Activated CD8-positive, alpha-beta memory T cell treated with anti-CD3 and anti-CD28 coated beads, Interleukin-2, amount 50 U/mL, for 1 hour (primary cell): ENCODE data around the gene UCKL1.

Experiments
- DNase-seq: peaks from one replicate; pipeline ENCODE4 v3.0.0-alpha.2; 2020; ENCODE audit errors: extremely low read depth

The UCKL1 gene

DNA sequence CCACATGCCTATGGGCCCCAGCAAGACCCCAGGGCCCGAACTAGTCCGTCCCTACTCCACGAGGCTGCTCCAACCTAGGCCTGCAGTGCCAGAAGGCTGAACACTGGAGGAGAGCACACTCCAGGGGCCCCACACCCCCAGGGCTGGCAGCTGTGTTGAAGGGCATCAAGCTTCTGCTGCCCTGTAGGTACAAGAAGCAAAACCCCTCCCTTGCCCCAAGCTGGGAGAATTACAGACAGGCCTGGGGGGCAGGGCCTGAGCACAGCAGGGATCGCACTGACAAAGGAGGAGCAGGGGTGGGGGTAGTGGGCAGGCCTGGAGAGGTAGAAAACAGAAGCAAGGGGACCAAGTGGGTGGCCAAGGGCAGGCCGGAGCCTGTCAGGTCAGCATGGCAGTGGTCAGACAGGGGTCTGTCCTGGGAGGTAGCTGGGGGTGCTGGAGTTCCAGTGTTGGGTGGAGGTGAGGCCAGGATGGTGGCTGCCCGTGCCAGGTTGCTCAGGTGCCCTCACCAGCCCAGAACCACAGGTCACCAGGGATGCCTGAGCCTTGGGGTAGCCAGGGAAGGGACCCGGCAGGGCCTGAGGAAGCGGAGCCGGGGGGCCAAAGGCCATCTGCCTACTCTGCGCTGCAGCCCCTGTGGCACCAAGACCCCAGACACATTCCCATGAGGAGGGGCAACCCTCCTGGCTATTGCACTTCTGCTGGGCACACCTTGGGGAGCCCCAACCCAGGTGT lies 2.9 kb upstream of the UCKL1 start:
- no peak for DNase-seq

DNA sequence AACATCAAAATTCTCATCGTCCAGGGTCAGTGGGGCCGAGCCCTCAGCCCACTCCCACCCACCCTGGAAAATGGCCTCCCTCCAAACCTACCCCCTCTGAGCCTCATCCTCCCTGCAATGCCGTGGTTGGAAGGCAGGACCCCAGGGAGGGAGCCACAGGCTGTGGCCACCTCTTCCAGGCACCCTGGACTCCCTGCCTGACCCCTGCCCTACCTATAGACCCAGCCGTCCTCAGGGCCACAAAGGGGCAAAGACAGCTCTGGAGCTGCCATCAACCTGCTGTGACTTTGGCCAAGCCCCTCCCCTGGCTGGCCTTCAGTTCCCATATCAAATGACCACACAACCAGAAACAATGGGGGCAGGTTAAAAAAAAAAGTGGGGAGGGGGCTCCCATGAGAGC lies 2.3 kb upstream of the UCKL1 start:
- no peak for DNase-seq

DNA sequence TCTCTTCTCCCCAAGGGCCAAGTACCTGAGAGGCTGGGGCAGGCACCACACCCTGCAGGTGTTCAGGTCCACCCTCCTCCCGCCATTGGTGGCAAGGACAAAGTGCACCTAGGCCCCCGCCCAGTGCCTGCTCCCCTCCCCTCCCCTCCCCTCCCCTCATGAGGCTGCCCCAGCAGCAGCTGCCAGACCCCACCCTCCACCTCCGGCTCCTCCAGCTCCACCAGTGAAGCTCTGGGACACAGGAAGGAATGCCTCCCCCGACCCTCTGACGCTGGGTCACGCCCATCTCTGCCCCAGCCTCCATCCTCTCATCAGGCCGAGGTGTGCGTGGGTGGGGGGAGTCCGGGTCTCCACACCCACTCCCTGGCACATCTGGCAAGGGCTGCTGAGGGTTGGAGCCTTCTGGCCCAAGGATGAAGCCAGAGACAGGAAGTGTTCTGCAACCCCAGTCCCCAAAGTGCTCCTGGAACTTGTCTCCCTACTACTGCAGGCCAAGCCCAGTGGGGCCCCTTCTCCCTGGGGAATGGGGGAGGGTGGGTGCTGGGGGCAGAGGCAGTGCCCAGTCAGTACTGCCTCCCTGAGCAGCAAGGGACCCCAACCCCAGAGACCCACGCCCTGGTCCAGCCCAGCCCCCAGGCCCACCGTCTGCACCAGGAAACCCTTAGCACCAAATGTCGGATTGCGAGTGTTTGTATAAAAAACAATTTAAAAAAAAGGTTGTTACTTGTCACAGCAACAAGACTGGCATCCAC lies 1.6 kb upstream of the UCKL1 start:
- DNase-seq = no peak

DNA sequence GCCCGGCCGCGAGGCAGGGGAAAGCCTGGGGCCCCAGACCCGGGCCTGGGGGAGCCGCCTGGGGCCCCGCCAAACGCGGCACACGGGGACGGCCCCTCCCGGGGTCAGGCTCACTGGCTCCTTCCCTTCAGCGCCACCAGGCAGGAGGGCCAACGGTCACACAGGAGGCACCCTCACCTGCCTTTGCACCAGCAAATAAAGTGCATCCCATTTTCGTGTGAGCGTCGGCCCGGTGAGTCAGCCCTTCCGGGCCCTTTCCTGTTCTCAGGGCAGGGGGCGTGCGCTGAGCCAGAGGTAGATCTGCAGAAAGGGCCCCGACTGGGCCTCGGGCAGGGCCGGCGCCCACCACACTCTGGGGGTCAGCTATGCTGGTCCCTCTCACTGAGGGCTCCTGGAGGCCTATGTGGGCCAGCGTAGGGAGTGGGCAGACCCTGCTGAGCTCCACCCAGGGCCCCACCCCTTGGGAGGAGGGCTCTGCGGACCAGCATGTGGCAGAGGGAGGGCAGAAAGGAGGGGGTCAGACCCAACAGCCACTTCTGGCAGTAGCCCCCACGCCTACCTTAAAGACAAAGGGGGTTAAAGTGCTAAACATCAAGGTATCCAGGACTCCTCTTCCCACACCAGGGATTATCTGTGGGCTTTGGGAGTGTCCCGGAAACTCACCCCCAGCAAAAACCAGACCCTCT lies 931 bp upstream of the UCKL1 start:
- no peak for DNase-seq

GRCh38 chr20:63956664-63957003 lies 418 bp upstream of the UCKL1 start:
- no peak for DNase-seq

- DNase-seq = no peak
Measured at GRCh38 chr20:63955281-63955826, 862 bp downstream of the UCKL1 start.

- DNase-seq = no peak
Measured at GRCh38 chr20:63953764-63954429, 2.3 kb downstream of the UCKL1 start.

DNA sequence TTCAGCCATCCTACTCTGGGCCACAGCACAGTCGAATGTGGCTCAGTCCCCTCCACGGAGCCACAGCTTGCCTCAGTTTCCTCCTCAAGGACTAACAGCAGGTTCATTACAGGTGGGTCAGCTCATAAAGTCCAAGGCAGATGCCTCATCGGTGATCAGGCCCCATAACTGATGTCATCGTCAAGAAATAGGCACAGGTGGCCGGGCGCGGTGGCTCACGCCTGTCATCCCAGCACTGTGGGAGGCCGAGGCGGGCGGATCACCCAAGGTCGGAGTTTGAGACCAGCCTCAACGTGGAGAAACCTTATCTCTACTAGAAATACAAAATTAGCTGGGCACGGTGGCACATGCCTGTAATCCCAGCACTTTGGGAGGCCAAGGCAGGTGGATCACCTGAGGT lies 3.4 kb downstream of the UCKL1 start:
- no peak for DNase-seq

- no peak for DNase-seq
Measured at GRCh38 chr20:63952210-63952535, 4.0 kb downstream of the UCKL1 start.

- DNase-seq = no peak
Measured at GRCh38 chr20:63951398-63952209, 4.6 kb downstream of the UCKL1 start.

GRCh38 chr20:63950701-63951397 lies 5.4 kb downstream of the UCKL1 start:
- DNase-seq = no peak

DNA sequence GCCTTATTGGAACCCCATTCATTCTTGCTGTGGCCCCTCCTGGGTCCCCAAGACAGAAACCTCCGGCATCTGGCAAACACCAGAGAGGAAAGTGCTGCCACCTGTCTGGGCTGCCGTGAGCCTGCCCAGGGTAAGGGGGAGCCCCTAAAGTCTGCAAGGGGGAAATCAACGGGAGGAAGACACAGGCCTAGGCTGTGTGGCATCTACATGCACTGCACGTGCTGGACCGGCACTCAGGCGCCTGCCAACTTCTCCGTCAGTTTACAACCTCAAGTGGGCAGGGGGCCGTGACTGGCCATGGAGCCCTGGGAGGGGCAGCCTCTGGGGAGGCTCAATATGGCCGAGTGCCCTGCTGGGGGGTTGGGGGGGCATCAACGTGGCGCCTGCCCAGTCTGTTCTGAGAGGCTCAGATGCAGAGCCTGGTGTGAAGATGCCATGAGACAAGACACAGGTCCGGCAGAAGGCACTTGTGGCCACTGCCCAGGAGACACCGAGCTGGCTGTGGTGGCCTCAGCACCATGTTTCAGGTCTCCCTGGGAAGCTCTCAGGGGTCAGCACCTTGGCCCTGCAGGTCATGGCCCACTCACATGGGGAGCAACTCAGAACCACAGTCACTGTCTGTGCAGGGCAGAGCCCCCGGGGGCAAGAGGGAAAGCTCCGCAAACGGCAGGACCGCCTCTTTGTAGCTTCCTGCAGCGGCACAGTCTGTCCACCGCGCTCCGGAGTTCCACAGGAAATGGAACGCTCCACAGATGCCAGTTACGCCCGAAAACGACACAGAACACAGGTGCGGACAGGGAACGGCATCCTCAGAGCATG lies 8.4 kb downstream of the UCKL1 start:
- no peak for DNase-seq

- no peak for DNase-seq
Measured at GRCh38 chr20:63946986-63947637, 9.1 kb downstream of the UCKL1 start.

GRCh38 chr20:63945921-63946920 lies 10.0 kb downstream of the UCKL1 start:
- DNase-seq = no peak

GRCh38 chr20:63945031-63945658 lies 11.1 kb downstream of the UCKL1 start:
- DNase-seq = no peak

GRCh38 chr20:63944078-63944941 lies 11.9 kb downstream of the UCKL1 start:
- no peak for DNase-seq

DNA sequence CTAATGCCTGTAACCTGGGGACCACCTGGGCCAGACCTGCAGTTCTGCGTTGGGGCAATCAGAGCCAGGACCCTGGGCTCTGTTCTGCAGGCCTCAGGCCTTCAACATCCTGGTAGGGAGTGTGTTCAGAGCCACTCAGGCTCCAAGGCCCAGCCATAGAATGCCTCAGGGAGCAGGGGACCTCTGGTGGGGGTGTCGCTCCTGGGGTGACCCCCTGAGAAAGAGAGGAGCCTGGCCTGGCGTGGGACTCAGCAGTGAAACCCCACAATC lies 12.5 kb downstream of the UCKL1 start:
- no peak for DNase-seq
